SK-N-SH (cell line): ENCODE results near the gene ATP2A1. TPM values are rescaled to one million over a fixed set of nuclear protein-coding genes. Genes with fewer than 3 reads are reported as not detected.
A peak's percentile ranks its signal among the peaks of the same experiment; 100 is the strongest.

Experiments
- CTCF ChIA-PET: fragments of 300-600, 350-600 bp; formaldehyde crosslinking; extraction: SDS; loops from one replicate; lab custom pipeline; 2021; lab: Yijun Ruan, JAX
- POLR2A ChIA-PET: fragments of 350-600 bp; sonication (Branson Sonifier 250); formaldehyde crosslinking; extraction: SDS; loops from one replicate; lab custom pipeline; 2020; ENCODE audit warnings: antibody characterized with exemption, inconsistent platforms; lab: Yijun Ruan, JAX
- DNase-seq: peaks from one replicate; pipeline ENCODE4 v3.0.0; 2012
- H2AFZ ChIP-seq: fragments of 200-600 bp; sonication (generic); 2 replicates; pipeline ENCODE4 v1.8.1; 2016; ENCODE audit warnings: antibody characterized with exemption, mild to moderate bottlenecking, low read depth
- H3F3A ChIP-seq: fragments of 200-600 bp; sonication (generic); replicated peaks from 2 replicates; pipeline ENCODE3; 2016; ENCODE audit warnings: antibody characterized with exemption, mild to moderate bottlenecking; ENCODE audit not compliant: insufficient read depth
- H3K27ac ChIP-seq, 2 experiments: fragments of 200-500 bp in 1 of 2; fragments of 200-600 bp in 1 of 2; sonication (Bioruptor generic) in 1 of 2; sonication (generic), shearing (Covaris generic) in 1 of 2; 2 replicates each; pipeline versions ENCODE4 v1.5.1 to v1.6.1; 2014 to 2016; ENCODE audit warnings: low read depth in 2 of 2, inconsistent platforms in 1 of 2, low read length in 1 of 2, mild to moderate bottlenecking in 1 of 2, mixed read lengths in 1 of 2
- H3K27me3 ChIP-seq: fragments of 200-600 bp; sonication (generic), shearing (Covaris generic); 2 replicates; pipeline ENCODE4 v1.6.1; 2016; ENCODE audit warnings: mixed run types; ENCODE audit not compliant: insufficient read depth
- H3K36me3 ChIP-seq, 2 experiments: fragments of 200-500 bp in 1 of 2; fragments of 200-600 bp in 1 of 2; sonication (Bioruptor generic) in 1 of 2; sonication (generic) in 1 of 2; replicated peaks in 1 of 2; 2 replicates each; pipeline versions ENCODE3 to v1.5.1; 2014 to 2016; ENCODE audit warnings: low read length in 1 of 2, mild to moderate bottlenecking in 1 of 2; ENCODE audit not compliant: insufficient read depth in 2 of 2, control insufficient read depth in 1 of 2
- H3K4me1 ChIP-seq, 2 experiments: fragments of 200-500 bp in 1 of 2; fragments of 200-600 bp in 1 of 2; sonication (Bioruptor generic) in 1 of 2; sonication (generic), shearing (Covaris generic) in 1 of 2; 2 replicates each; pipeline versions ENCODE4 v1.5.1 to v1.6.1; 2014 to 2016; ENCODE audit warnings: low read depth in 1 of 2, low read length in 1 of 2, mixed run types in 1 of 2; ENCODE audit not compliant: insufficient read depth in 2 of 2, control insufficient read depth in 1 of 2
- H3K4me2 ChIP-seq: fragments of 200-600 bp; sonication (generic), shearing (Covaris generic); 2 replicates; pipeline ENCODE4 v1.6.1; 2017; ENCODE audit warnings: mixed run types
- H3K4me3 ChIP-seq, 2 experiments: fragments of 200-500 bp in 1 of 2; fragments of 200-600 bp in 1 of 2; sonication (Bioruptor generic) in 1 of 2; sonication (generic), shearing (Covaris generic) in 1 of 2; 2 replicates each; pipeline versions ENCODE4 v1.5.1 to v1.8.1; 2014 to 2016; ENCODE audit warnings: low read depth in 2 of 2, inconsistent platforms in 1 of 2, low read length in 1 of 2, mild to moderate bottlenecking in 1 of 2, mixed read lengths in 1 of 2, moderate library complexity in 1 of 2
- H3K79me2 ChIP-seq: fragments of 200-600 bp; sonication (generic); 2 replicates; pipeline ENCODE4 v1.8.1; 2017; ENCODE audit warnings: mild to moderate bottlenecking; ENCODE audit not compliant: insufficient read depth
- H3K9ac ChIP-seq: fragments of 200-600 bp; sonication (generic); 2 replicates; pipeline ENCODE4 v1.6.1; 2017; ENCODE audit warnings: mixed run types
- H3K9me2 ChIP-seq: fragments of 200-600 bp; sonication (generic); 2 replicates; pipeline ENCODE4 v1.6.1; 2017; ENCODE audit warnings: mixed run types
- H3K9me3 ChIP-seq: fragments of 200-600 bp; sonication (generic); 2 replicates; pipeline ENCODE4 v1.6.1; 2017; ENCODE audit warnings: mixed run types, mild to moderate bottlenecking, moderate library complexity
- H4K20me1 ChIP-seq: fragments of 200-600 bp; sonication (generic); 2 replicates; pipeline ENCODE4 v1.6.1; 2017; ENCODE audit warnings: mild to moderate bottlenecking, mixed run types; ENCODE audit not compliant: insufficient read depth
- ELF1 ChIP-seq: IDR thresholded peaks from 2 replicates; pipeline ENCODE4 v1.4.0; 2012
- FOXJ3 ChIP-seq: sonication (generic); formaldehyde crosslinking; IDR thresholded peaks from 2 replicates; pipeline ENCODE4 v1.5.1; 2020; ENCODE audit warnings: mild to moderate bottlenecking, missing genetic modification reagents
- FOXM1 ChIP-seq: IDR thresholded peaks from 2 replicates; pipeline ENCODE4 v1.4.0; 2012; ENCODE audit warnings: low read depth, mild to moderate bottlenecking
- GABPA ChIP-seq: IDR thresholded peaks from 2 replicates; pipeline ENCODE4 v1.4.0; 2012; ENCODE audit warnings: low read depth, mild to moderate bottlenecking
- GATA2 ChIP-seq: sonication (generic); formaldehyde crosslinking; IDR thresholded peaks from 2 replicates; pipeline ENCODE4 v1.5.0; 2020; ENCODE audit warnings: mild to moderate bottlenecking, missing genetic modification reagents
- IRF3 ChIP-seq: fragments of 150-350 bp; IDR thresholded peaks from 2 replicates; pipeline ENCODE4 v1.6.1; 2016; ENCODE audit warnings: mild to moderate bottlenecking, low read depth, low read length
- MEF2A ChIP-seq: IDR thresholded peaks from 2 replicates; pipeline ENCODE4 v1.4.0; 2012; ENCODE audit warnings: low read depth, borderline replicate concordance
- MXI1 ChIP-seq: IDR thresholded peaks from 2 replicates; pipeline ENCODE4 v1.6.1; 2012; ENCODE audit warnings: mild to moderate bottlenecking, low read depth, low read length, improper control_type of control experiment
- NRF1 ChIP-seq: IDR thresholded peaks from 2 replicates; pipeline ENCODE4 v1.6.1; 2012; ENCODE audit warnings: low read depth, mild to moderate bottlenecking, low read length
- POLR2AphosphoS5 ChIP-seq: IDR thresholded peaks from 2 replicates; pipeline ENCODE4 v1.6.1; 2012; ENCODE audit warnings: low read depth, low read length
- RAD21 ChIP-seq: IDR thresholded peaks from 2 replicates; pipeline ENCODE4 v1.6.1; 2012; ENCODE audit warnings: mild to moderate bottlenecking, low read length
- RCOR1 ChIP-seq: fragments of 150-350 bp; IDR thresholded peaks from 2 replicates; pipeline ENCODE4 v1.6.1; 2017; ENCODE audit warnings: antibody characterized with exemption, low read length
- SMC3 ChIP-seq: IDR thresholded peaks from 2 replicates; pipeline ENCODE4 v1.6.1; 2012; ENCODE audit warnings: low read depth, low read length, improper control_type of control experiment
- TAF1 ChIP-seq: IDR thresholded peaks from 2 replicates; pipeline ENCODE4 v1.6.1; 2012; ENCODE audit warnings: low read depth, mild to moderate bottlenecking, low read length, moderate library complexity, borderline replicate concordance
- TEAD4 ChIP-seq: IDR thresholded peaks from 2 replicates; pipeline ENCODE4 v1.4.0; 2012; ENCODE audit warnings: mild to moderate bottlenecking, borderline replicate concordance; ENCODE audit not compliant: insufficient read depth
- YY1 ChIP-seq: IDR thresholded peaks from 2 replicates; pipeline ENCODE4 v1.4.0; 2012; ENCODE audit warnings: low read depth, mild to moderate bottlenecking
- ZBTB33 ChIP-seq: IDR thresholded peaks from 2 replicates; pipeline ENCODE4 v1.4.0; 2012; ENCODE audit warnings: low read depth, borderline replicate concordance
- WGBS: methylation state at CpG from one replicate; pipeline ENCODE4 v1.1.6; 2017; ENCODE audit warnings: low lambda C conversion rate; 5-methylcytosine and 5-hydroxymethylcytosine counted together
- polyA plus RNA-seq, 3 experiments: library from polyadenylated mRNA; depleted of rRNA; stranded (reverse); fragments of >200 nt; gene quantifications; 2 replicates each; pipeline ENCODE4 v1.2.3, GENCODE V29; 2012
- TF ChIP-seq, protein P1 (sequence below): IDR thresholded peaks from 2 replicates; pipeline ENCODE4; 2012
- TF ChIP-seq, protein P2 (sequence below): IDR thresholded peaks from 2 replicates; pipeline ENCODE4 v1.4.0; 2012; ENCODE audit warnings: low read depth

ATP2A1 gene
- polyA plus RNA-seq, 1 of the 3 experiments (the other 2 are of a cell fraction) = 3.0 TPM

DNA sequence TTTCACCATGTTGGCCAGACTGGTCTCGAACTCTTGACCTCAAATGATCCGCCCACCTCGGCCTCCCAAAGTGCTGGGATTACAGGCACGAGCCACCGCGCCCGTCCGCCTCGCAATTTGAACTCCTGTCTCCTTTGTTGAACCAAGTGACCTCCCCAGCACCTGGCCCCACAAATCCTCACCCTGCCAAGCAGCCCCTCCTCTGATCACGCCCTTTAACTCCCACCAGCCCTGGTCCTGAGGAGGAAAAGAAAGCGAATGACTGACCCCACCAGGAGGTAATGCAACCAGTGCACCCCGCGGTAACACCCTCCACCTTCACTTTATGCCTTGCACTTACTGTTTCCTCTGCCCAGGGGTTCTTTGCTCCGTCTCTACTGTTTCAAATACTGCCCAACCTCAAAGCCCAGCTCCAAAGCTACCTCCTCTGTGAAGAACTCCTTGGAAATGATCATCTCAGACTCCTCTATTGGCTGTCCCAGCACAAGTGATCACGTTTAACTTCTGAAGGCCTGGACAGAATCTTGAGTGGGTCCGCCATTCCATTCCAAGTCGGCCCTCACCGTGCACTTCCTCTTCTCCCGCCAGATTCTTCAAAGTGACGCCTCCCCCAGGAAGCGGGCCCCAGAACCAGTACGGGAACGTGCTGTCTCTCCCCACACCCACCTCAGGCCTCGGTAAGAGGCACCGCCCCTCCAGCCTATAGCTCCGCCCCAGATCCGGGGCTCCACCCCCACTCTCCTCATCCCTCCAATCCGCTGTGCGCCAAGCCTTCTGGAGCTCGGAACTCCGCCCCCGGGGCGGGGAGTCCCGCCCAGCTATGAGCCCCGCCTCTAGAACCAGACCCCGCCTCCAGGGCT, 57.9 kb downstream of the ATP2A1 start:
- H3K9me3 ChIP-seq = no peaks in the 10 kb centered on the region
- no peaks in the 10 kb centered on the region for H3K9me2 ChIP-seq
- no peaks in the 10 kb centered on the region for H3F3A ChIP-seq
- H3K27ac ChIP-seq = no peak overlapping the region
- H3K9ac ChIP-seq = no peak overlapping the region
- H3K4me2 ChIP-seq = no peak overlapping the region
- peak; percentile 89 for DNase-seq
- H4K20me1 ChIP-seq = no peaks in the 10 kb centered on the region
- no peak overlapping the region for H2AFZ ChIP-seq
- ChIA-PET POLR2A (no interaction called here), CTCF (interaction anchor here (1.8 kb wide), 1 partner anchor 9 kb away, joined by 5 read pairs; no protein-coding TSS in a partner anchor)
- no peaks in the 10 kb centered on the region for H3K36me3 ChIP-seq
- no peak overlapping the region for H3K4me3 ChIP-seq
- WGBS = 66% methylated on average over 33 of the region's 36 CpGs
- no peaks in the 10 kb centered on the region for H3K27me3 ChIP-seq
- TF ChIP-seq FOXM1 = no peak
- no peak for TF ChIP-seq MEF2A
- TF ChIP-seq TEAD4 = no peak
- no peak for TF ChIP-seq ZBTB33
- no peak for TF ChIP-seq RCOR1
- no peak for TF ChIP-seq FOXJ3 (CRISPR knock-in tag)
- no peaks in the 10 kb centered on the region for H3K4me1 ChIP-seq
- H3K79me2 ChIP-seq = no peaks in the 10 kb centered on the region

- CTCF ChIA-PET = interaction anchor here (1.8 kb wide), 1 partner anchor 8 kb away, joined by 5 read pairs; no protein-coding TSS in a partner anchor
- POLR2A ChIA-PET = no interaction called here
- no peaks in the 10 kb centered on the region for H3K36me3 ChIP-seq
These were observed 58.5 kb downstream of the ATP2A1 start for GRCh38 chr16:28936784-28937155.

More at GRCh38 chr16:28936784-28937155, 58.5 kb downstream of the ATP2A1 start:
- no peak for DNase-seq
- Histone ChIP-seq H2AFZ (no peak overlapping the region), H3K27ac (no peak overlapping the region), H3F3A (no peaks in the 10 kb centered on the region), H3K79me2 (no peaks in the 10 kb centered on the region), H3K4me2 (no peak overlapping the region), H3K9me3 (no peaks in the 10 kb centered on the region), H3K9ac (no peak overlapping the region), H4K20me1 (no peaks in the 10 kb centered on the region), H3K27me3 (no peaks in the 10 kb centered on the region), H3K4me3 (no peak overlapping the region), H3K9me2 (no peaks in the 10 kb centered on the region), H3K4me1 (no peaks in the 10 kb centered on the region)
- 86% methylated on average over 12 of the region's 26 CpGs for WGBS
- TF ChIP-seq NRF1 (no peak), TAF1 (no peak), GABPA (no peak), POLR2AphosphoS5 (no peak), SMC3 (no peak), MEF2A (no peak), IRF3 (no peak), MXI1 (no peak), GATA2 (CRISPR knock-in tag) (no peak), YY1 (no peak), RAD21 (no peak), ELF1 (no peak)
- TF ChIP-seq, protein P1, sequence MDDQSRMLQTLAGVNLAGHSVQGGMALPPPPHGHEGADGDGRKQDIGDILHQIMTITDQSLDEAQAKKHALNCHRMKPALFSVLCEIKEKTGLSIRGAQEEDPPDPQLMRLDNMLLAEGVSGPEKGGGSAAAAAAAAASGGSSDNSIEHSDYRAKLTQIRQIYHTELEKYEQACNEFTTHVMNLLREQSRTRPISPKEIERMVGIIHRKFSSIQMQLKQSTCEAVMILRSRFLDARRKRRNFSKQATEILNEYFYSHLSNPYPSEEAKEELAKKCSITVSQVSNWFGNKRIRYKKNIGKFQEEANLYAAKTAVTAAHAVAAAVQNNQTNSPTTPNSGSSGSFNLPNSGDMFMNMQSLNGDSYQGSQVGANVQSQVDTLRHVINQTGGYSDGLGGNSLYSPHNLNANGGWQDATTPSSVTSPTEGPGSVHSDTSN = no peak
- TF ChIP-seq, protein P2, sequence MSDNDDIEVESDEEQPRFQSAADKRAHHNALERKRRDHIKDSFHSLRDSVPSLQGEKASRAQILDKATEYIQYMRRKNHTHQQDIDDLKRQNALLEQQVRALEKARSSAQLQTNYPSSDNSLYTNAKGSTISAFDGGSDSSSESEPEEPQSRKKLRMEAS = no peak
